Mesendoderm (in vitro differentiated cells): ENCODE data around the gene UBE2QL1.

Source experiments
- DNase-seq: peaks from one replicate; pipeline ENCODE4 v3.0.0; 2013
- H2AK5ac ChIP-seq: 2 replicates; pipeline ENCODE4 v1.6.1; 2013; ENCODE audit warnings: low read length, inconsistent platforms
- H2BK120ac ChIP-seq: 2 replicates; pipeline ENCODE4 v1.6.1; 2013; ENCODE audit warnings: low read depth, mild to moderate bottlenecking, low read length, moderate library complexity, mixed read lengths
- H2BK15ac ChIP-seq: replicated peaks from 2 replicates; pipeline ENCODE4 v1.6.1; 2013; ENCODE audit warnings: low read depth, mild to moderate bottlenecking, moderate library complexity
- H2BK5ac ChIP-seq: 2 replicates; pipeline ENCODE4 v1.6.1; 2013; ENCODE audit warnings: low read length, inconsistent platforms
- H3K18ac ChIP-seq: 2 replicates; pipeline ENCODE4 v1.6.1; 2013; ENCODE audit warnings: mild to moderate bottlenecking, low read length, mixed read lengths
- H3K23ac ChIP-seq: one replicate; pipeline ENCODE4 v1.6.1; 2013; ENCODE audit warnings: low read length
- H3K27ac ChIP-seq: 2 replicates; pipeline ENCODE4 v1.5.1; 2013; ENCODE audit warnings: low read depth, mild to moderate bottlenecking, inconsistent platforms, low read length, moderate library complexity
- H3K27me3 ChIP-seq: 2 replicates; pipeline ENCODE4 v1.6.1; 2013; ENCODE audit warnings: low read length, control low read depth, mild to moderate bottlenecking, inconsistent platforms; ENCODE audit not compliant: insufficient read depth, poor library complexity
- H3K36me3 ChIP-seq: 2 replicates; pipeline ENCODE4 v1.6.1; 2013; ENCODE audit warnings: low read length, inconsistent platforms; ENCODE audit not compliant: control insufficient read depth, insufficient read depth
- H3K4ac ChIP-seq: one replicate; pipeline ENCODE4 v1.6.1; 2013; ENCODE audit warnings: low read depth, mild to moderate bottlenecking, low read length, moderate library complexity
- H3K4me1 ChIP-seq: 2 replicates; pipeline ENCODE4 v1.6.1; 2013; ENCODE audit warnings: low read depth, low read length, inconsistent platforms; ENCODE audit not compliant: control insufficient read depth
- H3K4me2 ChIP-seq: 2 replicates; pipeline ENCODE4 v1.6.1; 2013; ENCODE audit warnings: low read length
- H3K4me3 ChIP-seq: 2 replicates; pipeline ENCODE4 v1.5.1; 2013; ENCODE audit warnings: mild to moderate bottlenecking, low read length
- H3K56ac ChIP-seq: one replicate; pipeline ENCODE4 v1.6.1; 2013; ENCODE audit warnings: low read length
- H3K79me1 ChIP-seq: 2 replicates; pipeline ENCODE4 v1.6.1; 2013; ENCODE audit warnings: low read length, inconsistent platforms
- H3K79me2 ChIP-seq: 2 replicates; pipeline ENCODE4 v1.6.1; 2013; ENCODE audit warnings: mild to moderate bottlenecking, low read length; ENCODE audit not compliant: control insufficient read depth, insufficient read depth
- H3K9ac ChIP-seq: 2 replicates; pipeline ENCODE4 v1.6.1; 2013; ENCODE audit warnings: low read length, inconsistent platforms
- H4K5ac ChIP-seq: one replicate; pipeline ENCODE4 v1.6.1; 2013; ENCODE audit warnings: low read length
- H4K8ac ChIP-seq: one replicate; pipeline ENCODE4 v1.6.1; 2013; ENCODE audit warnings: low read depth, mild to moderate bottlenecking, control low read depth, low read length, moderate library complexity
- WGBS: extraction: QIAGEN DNeasy Blood & Tissue Kit; methylation state at CpG from one replicate; pipeline ENCODE4 v1.1.7; 2013; ENCODE audit warnings: low lambda C conversion rate, missing lambda C conversion rate; ENCODE audit not compliant: insufficient coverage; ENCODE audit errors: extremely low coverage; 5-methylcytosine and 5-hydroxymethylcytosine counted together

Gene UBE2QL1

GRCh38 chr5:6489643-6490185 lies 41.1 kb downstream of the UBE2QL1 start:
- H2BK15ac ChIP-seq = no peak overlapping the region
- H3K27me3 ChIP-seq = no peaks in the 10 kb centered on the region
- no peak overlapping the region for H3K18ac ChIP-seq

GRCh38 chr5:6490246-6490645 lies 41.6 kb downstream of the UBE2QL1 start:
- no peak overlapping the region for H4K8ac ChIP-seq
- no peak overlapping the region for H3K4me2 ChIP-seq
- H3K23ac ChIP-seq = no peak overlapping the region
- no peaks in the 10 kb centered on the region for H3K79me1 ChIP-seq
- H3K36me3 ChIP-seq = no peaks in the 10 kb centered on the region
- no peak overlapping the region for H3K4ac ChIP-seq
- no peak overlapping the region for H3K4me3 ChIP-seq
- H3K56ac ChIP-seq = no peak overlapping the region
- no peak overlapping the region for H2BK120ac ChIP-seq
- H3K9ac ChIP-seq = no peak overlapping the region
- no peak for DNase-seq
- H4K5ac ChIP-seq = no peak overlapping the region
- no peak overlapping the region for H2AK5ac ChIP-seq
- no peak overlapping the region for H3K27ac ChIP-seq
- H3K18ac ChIP-seq = no peak overlapping the region
- no CpG with 5 or more reads among the region's 9 CpGs for WGBS
- H3K27me3 ChIP-seq = no peaks in the 10 kb centered on the region
- H3K79me2 ChIP-seq = no peaks in the 10 kb centered on the region
- H2BK5ac ChIP-seq = no peak overlapping the region
- no peak overlapping the region for H2BK15ac ChIP-seq
- H3K4me1 ChIP-seq = peaks cover 5% of the 10 kb centered on the region

More at GRCh38 chr5:6489643-6490185, 41.1 kb downstream of the UBE2QL1 start:
- no CpG with 5 or more reads among the region's 10 CpGs for WGBS
- H3K23ac ChIP-seq = no peak overlapping the region
- H3K4me1 ChIP-seq = peaks cover 5% of the 10 kb centered on the region
- no peak overlapping the region for H3K9ac ChIP-seq
- H2BK120ac ChIP-seq = no peak overlapping the region
- no peak overlapping the region for H3K27ac ChIP-seq
- H4K5ac ChIP-seq = no peak overlapping the region
- no peak overlapping the region for H3K4me2 ChIP-seq
- H2AK5ac ChIP-seq = no peak overlapping the region
- no peak overlapping the region for H3K4ac ChIP-seq
- no peaks in the 10 kb centered on the region for H3K79me2 ChIP-seq
- H3K79me1 ChIP-seq = no peaks in the 10 kb centered on the region
- no peaks in the 10 kb centered on the region for H3K36me3 ChIP-seq
- no peak overlapping the region for H2BK5ac ChIP-seq
- no peak overlapping the region for H3K56ac ChIP-seq
- no peak overlapping the region for H3K4me3 ChIP-seq
- H4K8ac ChIP-seq = no peak overlapping the region
- no peak for DNase-seq

- H2BK5ac ChIP-seq = no peak overlapping the region
- H3K9ac ChIP-seq = no peak overlapping the region
- no peak overlapping the region for H4K8ac ChIP-seq
- no peak overlapping the region for H3K56ac ChIP-seq
- no CpG with 5 or more reads among the region's 3 CpGs for WGBS
- no peaks in the 10 kb centered on the region for H3K27me3 ChIP-seq
- H3K4me2 ChIP-seq = no peak overlapping the region
- H3K18ac ChIP-seq = no peak overlapping the region
- no peak overlapping the region for H2AK5ac ChIP-seq
- H3K27ac ChIP-seq = no peak overlapping the region
- no peaks in the 10 kb centered on the region for H3K79me1 ChIP-seq
- no peak overlapping the region for H3K4ac ChIP-seq
- H2BK120ac ChIP-seq = no peak overlapping the region
- H2BK15ac ChIP-seq = no peak overlapping the region
- H3K4me1 ChIP-seq = peaks cover 5% of the 10 kb centered on the region
- H4K5ac ChIP-seq = no peak overlapping the region
- H3K36me3 ChIP-seq = no peaks in the 10 kb centered on the region
- no peaks in the 10 kb centered on the region for H3K79me2 ChIP-seq
- peak; percentile 44 for DNase-seq
- H3K4me3 ChIP-seq = no peak overlapping the region
- no peak overlapping the region for H3K23ac ChIP-seq
Measured at GRCh38 chr5:6490693-6491092, 42.0 kb downstream of the UBE2QL1 start.

- no peak for DNase-seq
- no peak overlapping the region for H2BK15ac ChIP-seq
- no peak overlapping the region for H4K8ac ChIP-seq
- no peak overlapping the region for H2BK120ac ChIP-seq
- no peak overlapping the region for H3K4me3 ChIP-seq
- no peaks in the 10 kb centered on the region for H3K79me1 ChIP-seq
- no peaks in the 10 kb centered on the region for H3K79me2 ChIP-seq
- no peak overlapping the region for H3K23ac ChIP-seq
- WGBS = no CpG with 5 or more reads among the region's 32 CpGs
- no peak overlapping the region for H2BK5ac ChIP-seq
- H3K27me3 ChIP-seq = no peaks in the 10 kb centered on the region
- no peak overlapping the region for H3K9ac ChIP-seq
- H3K27ac ChIP-seq = no peak overlapping the region
- no peak overlapping the region for H2AK5ac ChIP-seq
- no peak overlapping the region for H3K4ac ChIP-seq
- no peak overlapping the region for H3K18ac ChIP-seq
- H3K4me1 ChIP-seq = peaks cover 5% of the 10 kb centered on the region
- no peaks in the 10 kb centered on the region for H3K36me3 ChIP-seq
- no peak overlapping the region for H4K5ac ChIP-seq
- no peak overlapping the region for H3K56ac ChIP-seq
- H3K4me2 ChIP-seq = no peak overlapping the region
Measured at GRCh38 chr5:6491196-6491918, 42.7 kb downstream of the UBE2QL1 start.

- H3K27me3 ChIP-seq = no peaks in the 10 kb centered on the region
- no peak overlapping the region for H4K5ac ChIP-seq
Measured at GRCh38 chr5:6491919-6492290, 43.2 kb downstream of the UBE2QL1 start.

GRCh38 chr5:6492934-6493333 lies 44.3 kb downstream of the UBE2QL1 start:
- H3K4ac ChIP-seq = no peak overlapping the region
- no peak overlapping the region for H3K4me2 ChIP-seq
- WGBS = no CpG with 5 or more reads among the region's 4 CpGs
- H2AK5ac ChIP-seq = no peak overlapping the region
- no peak overlapping the region for H3K23ac ChIP-seq
- H3K27me3 ChIP-seq = no peaks in the 10 kb centered on the region
- DNase-seq = no peak
- H2BK15ac ChIP-seq = no peak overlapping the region
- H3K4me1 ChIP-seq = peaks cover 5% of the 10 kb centered on the region
- no peaks in the 10 kb centered on the region for H3K79me2 ChIP-seq
- H3K18ac ChIP-seq = no peak overlapping the region
- no peaks in the 10 kb centered on the region for H3K79me1 ChIP-seq
- H4K8ac ChIP-seq = no peak overlapping the region
- H3K9ac ChIP-seq = no peak overlapping the region
- no peak overlapping the region for H2BK120ac ChIP-seq
- no peak overlapping the region for H3K4me3 ChIP-seq
- no peak overlapping the region for H4K5ac ChIP-seq
- H3K27ac ChIP-seq = no peak overlapping the region
- no peak overlapping the region for H3K56ac ChIP-seq
- no peak overlapping the region for H2BK5ac ChIP-seq
- H3K36me3 ChIP-seq = no peaks in the 10 kb centered on the region

More at GRCh38 chr5:6491919-6492290, 43.2 kb downstream of the UBE2QL1 start:
- no peak overlapping the region for H2BK120ac ChIP-seq
- no peak overlapping the region for H3K56ac ChIP-seq
- no peaks in the 10 kb centered on the region for H3K79me2 ChIP-seq
- H3K4me2 ChIP-seq = no peak overlapping the region
- no peak overlapping the region for H3K9ac ChIP-seq
- no peak for DNase-seq
- no peak overlapping the region for H4K8ac ChIP-seq
- no peak overlapping the region for H2AK5ac ChIP-seq
- no peak overlapping the region for H2BK15ac ChIP-seq
- no peak overlapping the region for H3K27ac ChIP-seq
- H3K4ac ChIP-seq = no peak overlapping the region
- H3K79me1 ChIP-seq = no peaks in the 10 kb centered on the region
- H3K4me3 ChIP-seq = no peak overlapping the region
- H3K23ac ChIP-seq = no peak overlapping the region
- H3K4me1 ChIP-seq = peaks cover 5% of the 10 kb centered on the region
- no CpG with 5 or more reads among the region's 13 CpGs for WGBS
- H3K36me3 ChIP-seq = no peaks in the 10 kb centered on the region
- no peak overlapping the region for H2BK5ac ChIP-seq
- H3K18ac ChIP-seq = no peak overlapping the region
